ENCODE data around the gene PPARG. TPM values are rescaled to one million over a fixed set of nuclear protein-coding genes. Genes with fewer than 3 reads are reported as not detected.
"Not testable (repeated sequence)": the region's sequence is repeated elsewhere in the genome, so short reads cannot be mapped to it uniquely, and the experiment has no call there.

The PPARG gene
- polyA plus RNA-seq, 3 donors = 25.8 to 28.5 (median 27.4) TPM

DNA sequence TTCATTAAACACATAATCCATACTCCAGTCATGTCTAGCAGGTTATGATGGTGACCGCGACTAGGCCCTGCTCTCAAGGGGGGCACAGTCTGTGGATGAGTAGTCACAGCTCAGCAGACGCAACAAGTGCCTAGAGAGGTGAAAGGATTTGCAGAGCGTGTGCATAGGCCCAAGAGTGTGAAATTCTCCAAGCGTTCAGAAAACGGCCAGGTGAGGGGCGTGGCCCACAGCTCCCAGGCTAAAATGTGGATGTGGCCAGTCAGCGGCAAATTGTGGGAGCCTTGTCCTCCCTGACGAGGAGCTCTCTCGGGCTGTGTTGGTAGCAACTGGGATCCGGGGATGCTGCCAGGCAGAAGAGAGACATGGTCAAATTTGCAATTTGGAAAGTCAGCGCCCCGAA lies 149.0 kb downstream of the PPARG start:
- no peak for DNase-seq

DNA sequence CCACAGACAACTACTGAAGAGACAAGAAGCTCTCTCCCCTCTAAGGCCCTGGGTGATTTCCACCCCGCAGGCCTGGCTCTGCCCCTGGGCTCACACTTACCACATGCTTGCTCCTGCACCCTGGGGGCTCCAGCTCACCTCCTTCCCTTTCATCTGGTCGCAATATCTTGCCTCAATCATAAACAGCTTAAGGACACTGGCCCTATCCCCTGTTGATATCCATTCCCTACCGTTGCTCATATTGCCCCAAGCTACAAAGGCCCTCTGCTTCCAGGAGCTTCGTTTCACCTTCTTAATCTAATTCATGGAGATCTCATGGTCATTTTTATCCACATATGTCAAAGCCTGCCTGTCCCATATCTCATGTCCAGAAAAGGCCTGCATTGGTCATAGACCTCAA lies 149.4 kb downstream of the PPARG start:
- DNase-seq = no peak

DNA sequence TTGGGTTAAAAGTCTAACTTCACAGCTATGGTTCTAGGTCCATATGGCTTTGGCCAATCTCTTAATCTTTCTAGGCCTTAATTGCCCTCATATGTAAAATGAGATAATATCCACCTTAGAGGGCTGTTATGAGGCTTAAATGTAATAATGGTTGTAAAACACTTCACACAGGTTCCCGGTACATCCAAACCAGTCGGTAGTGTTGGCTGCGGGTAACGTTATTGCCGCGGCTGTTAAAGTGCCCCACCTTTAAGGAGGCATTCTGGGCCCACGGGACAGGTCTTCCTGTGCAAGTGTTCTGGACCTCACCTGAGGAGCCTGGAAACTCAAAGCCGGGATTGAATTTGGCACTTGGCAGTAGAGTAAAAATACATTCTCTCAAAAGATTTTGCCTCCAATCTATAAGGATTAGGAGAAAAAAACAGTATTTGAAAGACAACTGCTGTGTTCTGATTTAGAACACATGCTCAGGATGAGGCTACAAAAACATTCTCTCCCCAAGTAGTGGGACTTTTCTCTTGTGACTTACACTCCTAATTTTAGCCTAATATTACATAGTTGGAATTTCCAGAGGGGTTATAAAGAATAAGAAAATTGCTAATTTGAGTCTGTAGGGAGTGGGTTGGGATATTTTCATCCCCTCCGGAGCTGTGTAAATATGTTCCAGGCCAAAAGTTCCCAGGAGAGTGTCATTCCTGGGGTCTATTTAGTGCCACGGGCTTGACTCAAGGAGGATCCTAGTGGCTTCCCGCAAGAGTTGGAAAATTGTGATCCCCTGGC lies 150.5 kb downstream of the PPARG start:
- DNase-seq = no peak

DNA sequence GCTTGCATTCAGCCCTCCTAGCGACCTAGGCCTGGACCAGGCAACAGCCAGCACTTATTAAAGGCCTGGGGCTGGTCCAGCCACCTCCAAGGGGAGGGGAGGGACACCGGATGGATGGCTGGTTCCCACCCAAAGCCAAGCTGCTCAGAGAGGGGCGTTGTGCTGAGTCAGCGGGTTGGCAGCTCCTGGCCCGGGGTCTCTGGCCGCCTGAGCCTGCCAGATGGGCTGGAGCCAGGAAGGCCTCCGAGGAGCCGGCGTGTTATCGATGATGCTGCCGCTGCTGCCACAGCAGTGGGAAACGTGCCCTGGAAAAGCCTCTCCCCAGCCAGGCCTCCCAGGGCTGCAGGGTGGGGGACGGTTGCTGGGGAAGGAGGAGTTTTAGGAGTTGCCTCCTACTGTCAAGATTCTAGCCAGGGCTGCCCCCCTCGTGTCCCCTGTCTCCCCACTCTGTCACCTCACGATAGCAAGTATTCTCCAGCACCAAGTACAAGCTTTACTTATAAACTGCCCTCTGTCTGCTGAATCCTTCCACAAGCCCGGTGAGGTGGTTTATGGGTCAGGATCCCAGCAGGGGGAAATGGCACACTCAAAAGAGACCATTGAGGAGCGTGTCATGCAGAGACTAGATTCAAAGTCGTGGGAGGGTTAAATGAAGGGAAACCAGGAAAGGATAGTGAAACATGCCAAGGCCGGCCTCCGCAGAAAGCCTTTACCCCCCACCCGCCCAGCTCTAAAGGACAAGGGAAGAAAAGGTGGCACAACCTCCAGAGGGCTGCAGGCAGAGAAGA lies 152.3 kb downstream of the PPARG start:
- no peak for DNase-seq

DNA sequence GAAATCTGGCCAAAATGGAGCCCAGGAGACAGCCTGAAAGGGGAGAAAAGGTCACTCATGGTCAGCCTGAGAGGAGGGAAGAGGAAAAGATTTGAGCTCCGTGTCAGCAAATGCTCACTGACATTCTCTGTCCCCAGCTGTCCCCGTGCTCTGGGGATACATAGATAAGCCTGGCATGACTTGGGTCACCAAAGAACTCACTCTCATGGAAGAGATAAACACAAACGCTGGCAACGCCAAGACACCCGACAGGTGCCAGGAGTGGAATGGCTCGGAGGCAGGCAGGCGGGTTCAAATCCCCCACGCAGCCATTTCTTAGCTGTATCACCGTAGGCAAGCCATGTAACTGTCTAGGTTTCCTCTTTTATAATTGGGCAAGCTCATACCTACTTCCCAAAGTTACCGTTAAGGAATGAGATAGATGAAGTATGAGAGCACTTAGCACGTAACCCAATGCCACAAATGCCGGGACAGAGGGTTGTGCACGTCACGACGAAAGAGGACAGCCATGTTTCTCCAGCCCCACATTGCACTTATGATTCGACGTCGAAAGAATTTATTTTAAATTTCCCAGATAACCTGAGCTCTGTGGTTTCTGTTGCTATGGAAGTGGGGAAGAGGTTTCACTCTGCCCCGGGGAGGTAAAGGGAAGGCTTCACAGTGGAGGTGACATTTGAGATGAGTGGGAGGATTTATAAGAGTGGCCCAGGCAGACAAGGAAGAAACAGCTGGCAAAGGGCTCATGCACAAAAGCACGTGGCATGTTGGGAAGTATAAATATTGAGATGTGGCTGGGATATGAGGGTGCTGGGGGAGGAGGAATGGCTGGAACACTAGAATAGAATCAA lies 154.0 kb downstream of the PPARG start:
- DNase-seq = no peak

DNA sequence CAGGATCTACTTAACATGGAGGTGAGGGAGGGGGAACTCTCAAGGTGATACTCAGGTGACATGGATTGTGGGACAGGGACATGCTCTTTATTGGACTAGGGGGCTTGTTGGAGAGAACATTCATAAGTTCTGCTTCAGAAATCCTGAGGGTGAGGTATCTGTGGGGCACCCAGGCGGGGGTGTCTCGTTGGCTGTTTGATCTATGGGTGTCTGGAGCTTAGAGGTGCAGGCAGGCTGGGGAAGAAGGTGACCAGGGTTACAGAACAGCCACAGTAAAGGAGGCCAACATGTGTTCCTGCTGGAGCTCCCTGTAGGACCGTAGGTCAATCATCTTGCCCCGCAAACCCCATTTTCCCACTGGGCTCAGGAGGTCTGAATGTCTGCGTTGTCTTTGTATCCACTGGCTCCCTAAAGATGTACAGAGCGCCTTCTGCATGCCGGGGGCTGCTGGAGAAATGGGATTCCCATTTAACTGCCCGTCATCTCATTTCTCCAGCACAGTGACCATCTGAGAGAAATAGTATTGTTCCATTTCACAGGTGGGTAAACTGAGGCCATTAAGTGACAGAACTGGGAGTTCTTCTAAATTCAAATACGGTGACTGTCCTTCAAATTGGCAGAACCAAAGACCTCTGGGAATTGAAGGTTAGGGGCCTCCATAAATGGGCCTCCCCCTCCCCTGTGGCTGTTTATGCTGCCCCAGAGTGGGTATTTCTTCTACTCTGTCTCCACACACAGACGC lies 155.1 kb downstream of the PPARG start:
- DNase-seq = no peak

DNA sequence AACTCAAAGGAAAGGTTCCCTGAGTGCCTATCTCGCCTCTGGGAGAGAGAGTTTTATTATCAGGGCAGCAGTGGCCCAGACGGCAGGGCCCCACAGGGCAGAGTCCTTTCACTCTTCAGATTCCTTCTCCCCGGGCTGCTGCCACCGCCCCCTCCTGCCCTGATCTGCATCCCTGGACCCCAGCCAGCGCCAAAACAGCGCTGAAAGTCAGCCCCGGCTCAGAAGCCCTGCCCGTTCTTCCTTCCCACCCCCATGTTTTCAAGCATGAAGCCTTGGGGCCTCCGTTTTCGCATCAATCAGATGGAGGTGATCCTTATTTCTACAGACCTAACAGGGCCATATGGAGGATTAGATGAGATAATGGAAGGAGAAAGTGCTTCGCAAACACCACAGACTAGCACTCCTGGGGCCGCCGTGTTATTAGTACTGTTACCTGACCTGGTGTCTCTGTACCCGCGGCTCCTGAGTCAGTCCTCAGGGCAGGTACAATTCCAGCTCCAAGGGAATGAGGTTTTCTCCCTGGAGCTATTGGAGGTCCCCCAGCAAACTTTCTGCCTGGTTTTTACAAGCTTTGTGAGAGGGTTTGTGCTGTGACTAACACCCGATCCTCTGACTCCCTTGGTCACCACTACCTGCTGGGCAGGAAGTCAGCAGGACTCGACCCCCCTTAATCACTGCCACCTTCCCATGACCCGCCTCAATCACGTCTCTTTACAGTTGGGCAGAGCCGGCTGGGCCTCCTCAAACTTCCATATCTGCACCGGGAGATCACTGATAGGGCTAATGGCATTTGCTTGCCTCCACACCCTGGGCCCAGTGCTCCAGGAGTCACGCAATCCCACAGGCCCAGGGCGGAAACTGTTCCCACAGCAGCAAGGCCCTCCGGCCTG lies 156.0 kb downstream of the PPARG start:
- no peak for DNase-seq

DNA sequence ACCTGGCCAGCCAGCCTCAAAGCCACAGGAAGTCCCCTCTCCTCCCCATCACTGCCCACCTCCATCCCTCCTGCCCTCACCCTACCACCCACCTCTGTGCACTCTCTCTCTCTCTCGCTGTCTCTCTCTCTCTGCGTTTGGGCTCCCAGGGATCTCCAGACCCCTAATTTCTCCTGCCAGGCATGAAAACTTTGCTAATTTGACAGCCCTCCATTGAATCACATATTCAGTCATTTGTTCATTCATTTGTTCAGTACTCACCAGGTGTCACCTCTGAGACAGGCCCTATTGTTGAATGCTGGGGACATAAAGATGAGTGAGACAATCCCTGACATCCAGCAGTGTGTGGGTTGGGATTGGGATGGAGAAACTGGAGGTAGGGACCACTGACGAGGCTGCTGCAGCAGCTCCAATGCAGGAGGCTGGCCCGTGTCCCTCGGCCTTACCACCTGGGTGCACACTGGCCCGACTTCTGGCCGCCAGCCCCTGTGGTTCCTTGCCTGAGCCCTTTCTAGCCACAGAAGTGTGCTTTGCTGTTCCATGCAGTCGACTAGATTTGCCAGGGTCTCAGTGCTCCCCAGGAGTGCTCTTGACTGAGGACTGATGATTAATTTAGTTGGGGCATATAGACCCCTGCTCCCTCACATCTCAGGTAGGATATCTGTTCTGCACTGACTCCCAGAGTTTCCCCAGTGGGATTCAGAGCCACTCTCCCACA lies 156.8 kb downstream of the PPARG start:
- DNase-seq = no peak

DNA sequence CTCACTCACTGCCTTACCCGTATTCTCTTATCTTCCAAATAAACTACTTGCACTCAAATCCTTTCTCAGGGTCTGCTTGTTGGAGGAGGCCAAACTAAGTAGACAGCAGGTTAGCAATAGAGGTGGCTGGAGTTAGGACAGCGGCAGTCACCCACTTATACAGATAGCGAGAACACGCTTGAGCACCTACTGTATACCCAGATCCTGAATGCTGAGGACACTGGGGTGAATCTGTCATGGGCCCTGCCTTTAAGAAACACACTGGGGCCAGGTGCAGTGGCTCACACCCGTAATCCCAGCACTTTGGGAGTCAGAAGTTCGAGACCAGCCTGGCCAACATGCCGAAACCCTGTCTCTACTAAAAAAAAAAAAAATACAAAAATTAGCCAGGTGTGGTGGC lies 157.4 kb downstream of the PPARG start:
- no peak for DNase-seq

DNA sequence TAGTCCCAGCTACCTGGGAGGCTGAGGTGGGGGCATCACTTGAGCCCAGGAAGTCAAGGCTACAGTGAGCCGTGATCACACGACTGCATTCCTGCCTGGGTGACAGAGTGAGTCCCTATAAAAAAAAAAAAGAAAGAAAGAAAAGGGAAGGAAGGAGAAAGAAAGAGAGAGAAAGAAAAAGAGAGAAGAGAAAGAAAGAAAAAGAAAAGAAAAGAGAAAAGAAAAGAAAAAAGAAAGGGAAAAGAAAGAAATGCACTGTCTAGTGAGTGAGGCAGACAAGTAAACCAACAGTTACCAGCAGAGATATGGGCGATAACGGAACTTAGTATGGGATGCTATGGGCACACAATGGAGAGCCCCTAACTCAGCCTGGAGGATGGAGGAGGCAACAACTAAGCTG lies 158.2 kb downstream of the PPARG start:
- DNase-seq = no peak

DNA sequence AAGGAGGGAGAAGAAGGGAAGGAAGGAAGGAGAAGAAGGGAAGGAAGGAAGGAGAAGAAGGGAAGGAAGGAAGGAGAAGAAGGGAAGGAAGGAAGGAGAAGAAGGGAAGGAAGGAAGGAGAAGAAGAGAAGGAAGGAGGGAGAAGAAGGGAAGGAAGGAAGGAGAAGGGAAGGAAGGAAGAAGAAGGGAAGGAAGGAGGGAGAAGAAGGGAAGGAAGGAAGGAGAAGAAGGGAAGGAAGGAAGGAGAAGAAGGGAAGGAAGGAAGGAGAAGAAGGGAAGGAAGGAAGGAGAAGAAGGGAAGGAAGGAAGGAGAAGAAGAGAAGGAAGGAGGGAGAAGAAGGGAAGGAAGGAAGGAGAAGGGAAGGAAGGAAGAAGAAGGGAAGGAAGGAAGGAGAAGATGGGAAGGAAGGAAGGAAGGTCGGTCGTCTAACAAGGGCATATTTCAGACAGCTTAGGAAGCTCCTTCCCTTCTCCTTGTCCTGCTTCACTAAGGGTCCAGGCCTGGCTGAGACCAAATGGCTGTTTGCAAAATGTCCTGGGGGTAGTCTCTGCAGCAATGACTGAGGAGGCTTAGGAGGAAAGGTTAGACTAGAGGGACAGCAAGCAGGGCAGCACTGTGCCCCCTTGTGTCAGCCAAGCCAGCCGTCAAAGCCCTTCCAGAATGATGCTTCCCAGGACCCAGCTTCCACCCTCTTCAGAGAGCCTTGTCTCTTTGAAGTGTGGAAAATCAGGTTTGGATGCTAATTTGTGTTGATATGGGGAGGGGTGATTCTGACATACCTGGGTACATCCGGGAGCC lies 159.7 kb downstream of the PPARG start:
- DNase-seq = not testable (repeated sequence)

DNA sequence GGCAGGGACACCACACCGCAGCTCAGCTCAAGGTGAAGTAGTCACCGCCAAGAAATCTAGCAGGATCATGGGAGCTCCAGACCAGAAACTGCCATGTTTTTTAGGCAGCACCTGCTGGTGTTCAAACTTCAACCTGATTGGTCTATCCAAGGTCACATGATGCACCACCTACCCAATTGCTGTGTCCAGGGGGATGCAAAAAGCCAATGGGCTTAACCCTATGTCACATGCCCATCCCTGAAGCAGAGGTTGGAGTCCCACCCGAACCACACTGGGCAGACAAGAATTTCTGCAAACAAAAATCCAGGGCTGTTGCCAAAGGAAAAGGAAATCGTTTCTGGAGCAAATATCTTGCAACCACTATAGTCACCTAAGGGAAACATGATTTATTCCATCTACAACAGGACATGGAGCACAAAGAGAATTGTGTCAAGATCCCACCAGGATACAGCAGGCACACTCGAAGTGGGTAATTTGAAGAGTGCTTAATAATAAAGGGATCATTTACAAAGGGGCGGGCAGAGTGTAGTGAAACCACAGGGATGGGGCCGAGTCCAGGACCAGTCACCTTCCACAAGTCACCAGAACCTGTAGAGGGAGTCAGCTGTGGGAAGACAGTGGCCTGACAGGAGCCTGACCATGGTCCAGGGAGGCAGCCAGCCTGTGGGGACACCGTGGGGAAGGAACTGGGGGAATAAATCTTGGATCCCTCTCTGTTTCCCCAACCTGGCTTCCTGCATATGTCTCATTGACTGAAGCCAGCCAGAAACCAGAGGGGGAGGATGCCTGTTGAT lies 161.2 kb downstream of the PPARG start:
- DNase-seq = no peak

DNA sequence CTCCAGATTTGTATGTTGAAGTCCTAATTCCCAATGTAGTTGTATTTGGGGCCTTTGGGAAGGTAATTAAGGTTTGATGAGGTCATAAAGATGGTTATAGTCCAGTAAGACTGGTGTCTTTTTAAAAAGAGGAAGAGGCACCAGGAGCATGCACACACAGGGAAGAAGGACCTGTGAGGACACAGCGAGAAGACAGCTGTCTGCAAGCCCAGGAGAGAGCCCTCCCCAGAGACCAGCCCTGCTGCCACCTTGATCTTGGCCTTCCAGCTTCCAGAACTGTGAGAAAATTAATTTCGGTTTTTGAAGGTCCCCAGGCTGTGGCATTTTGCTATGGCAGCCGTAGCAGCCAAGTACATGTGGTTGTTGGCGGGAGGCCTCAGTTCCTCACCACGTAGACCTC lies 162.6 kb downstream of the PPARG start:
- no peak for DNase-seq

DNA sequence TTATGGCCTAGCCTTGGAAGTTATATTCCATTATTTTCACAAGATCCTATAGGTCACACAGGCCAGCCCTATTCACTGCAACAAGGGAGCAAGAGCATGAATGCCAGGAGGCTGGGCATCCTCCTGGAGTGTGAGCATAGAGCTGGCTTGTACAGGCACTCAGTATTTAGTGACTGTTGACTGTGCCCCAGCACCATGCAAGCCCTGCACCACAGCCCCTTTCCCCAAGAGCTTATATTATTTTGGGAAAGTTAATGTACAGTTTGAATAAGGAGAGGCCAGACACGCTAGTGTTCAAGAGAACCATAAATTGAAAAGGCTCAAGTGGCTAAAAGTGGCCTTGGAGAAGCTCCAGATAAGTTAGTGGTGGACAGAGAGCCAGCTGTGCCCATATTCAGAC lies 163.1 kb downstream of the PPARG start:
- no peak for DNase-seq

DNA sequence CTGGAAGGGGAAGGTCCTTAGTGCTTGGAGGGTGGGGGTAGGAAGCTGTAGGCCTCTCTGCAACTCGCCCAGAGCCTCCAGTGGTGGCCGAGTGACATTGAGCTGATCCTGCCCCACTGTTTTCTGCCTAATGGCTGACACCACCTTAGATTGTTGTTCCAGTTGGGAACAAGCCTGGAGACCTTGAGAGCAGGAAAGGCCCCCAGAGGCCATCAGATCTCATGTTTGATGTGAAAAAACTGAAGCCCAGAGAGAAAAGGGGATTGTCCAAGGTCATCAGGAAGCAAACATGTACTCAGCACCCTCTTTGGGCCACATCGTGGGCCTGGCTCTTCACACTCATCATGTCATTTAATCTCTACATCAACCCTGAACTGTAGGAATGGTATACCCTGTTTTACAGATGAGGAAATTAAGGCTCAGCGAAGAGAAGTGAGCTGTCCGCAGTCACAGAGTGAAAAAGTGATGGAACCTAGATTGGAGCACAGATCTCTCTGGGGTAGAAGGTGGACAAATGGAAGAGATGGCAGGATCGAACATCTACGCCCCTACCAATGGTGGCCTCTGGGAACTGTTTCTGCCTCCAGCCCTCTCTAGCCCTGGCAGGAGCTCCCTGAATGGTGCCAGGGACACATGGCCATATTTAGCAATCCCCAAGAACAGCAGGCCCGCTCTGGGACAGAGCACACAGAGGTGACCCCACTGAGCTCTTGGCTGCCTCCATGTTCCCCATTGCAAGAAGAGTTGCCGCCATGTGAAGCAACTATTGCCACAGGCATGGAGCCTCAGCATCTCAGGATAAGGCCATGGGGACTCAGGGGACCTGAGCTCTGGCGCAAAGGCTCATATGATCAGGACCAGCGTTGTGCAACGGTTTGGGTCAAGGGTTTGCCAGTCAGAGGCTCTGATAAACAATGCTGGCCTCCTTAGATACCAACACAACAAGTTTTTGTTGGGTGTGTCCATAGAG lies 163.8 kb downstream of the PPARG start:
- DNase-seq = no peak

DNA sequence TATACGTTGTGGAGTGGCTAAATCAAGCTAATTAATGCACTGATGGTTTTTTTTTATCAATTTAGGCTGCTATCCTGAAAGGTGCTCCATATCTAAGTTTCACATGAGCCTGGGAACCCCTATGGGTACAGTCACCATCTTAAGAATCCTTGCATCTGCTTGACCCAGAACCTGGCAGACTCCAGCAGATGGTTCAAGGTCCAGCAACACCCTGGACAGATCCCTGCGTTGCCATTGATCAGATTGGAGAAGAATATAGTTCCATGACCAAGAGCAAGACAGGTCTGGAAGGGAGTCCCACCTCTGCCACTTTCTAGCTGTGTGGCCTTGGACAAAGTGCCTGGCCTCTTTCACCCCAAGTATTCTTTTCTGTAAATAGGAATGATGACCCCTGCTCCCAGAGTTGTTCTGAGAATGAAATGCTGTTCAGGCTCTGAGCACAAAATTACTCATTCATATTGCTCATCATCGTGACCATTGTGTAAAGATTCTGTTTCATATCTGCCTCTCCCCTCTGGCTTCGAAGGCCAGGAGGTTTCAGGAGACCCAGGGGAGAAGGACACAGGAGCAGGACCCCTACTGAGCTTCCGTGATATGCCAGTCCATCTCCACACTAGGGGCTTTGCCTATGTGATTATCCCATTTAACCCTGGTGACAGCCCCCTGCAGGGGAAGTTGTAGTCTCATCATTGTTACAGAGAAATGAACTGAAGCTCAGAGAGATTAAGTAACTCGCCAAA lies 165.4 kb downstream of the PPARG start:
- DNase-seq = no peak

DNA sequence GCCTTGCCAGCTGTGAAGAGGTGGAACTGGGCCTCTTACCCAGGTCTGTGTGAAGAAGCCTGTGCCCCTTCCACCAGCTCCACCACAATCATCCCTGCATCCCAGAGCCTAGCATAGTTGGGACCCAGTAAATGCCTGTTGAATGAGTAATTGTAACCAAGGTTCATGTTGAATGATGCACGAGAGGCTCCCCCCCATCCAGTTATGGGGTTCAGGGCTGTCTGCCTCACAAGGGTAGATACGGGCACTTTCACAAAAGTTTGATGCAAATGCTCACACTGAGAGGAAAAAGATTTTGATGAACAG lies 165.9 kb downstream of the PPARG start:
- DNase-seq = no peak

Data from renal pelvis (tissue), 4 donors.